Measurements from ENCODE around the gene MYO18A. TPM values are rescaled to one million over a fixed set of nuclear protein-coding genes. Genes with fewer than 3 reads are reported as not detected.
"Not testable (repeated sequence)": the region's sequence is repeated elsewhere in the genome, so short reads cannot be mapped to it uniquely, and the experiment has no call there.

MYO18A gene
- total RNA-seq (10 to 100 TPM; 63.6 to 69.3 TPM), polyA plus RNA-seq (10 to 100 TPM in 1 of 3 donors, 1 to 10 TPM in 2; 4.6 to 12.6 (median 5.9) TPM), total RNA-seq (32.5 to 170 (median 112) reads per million in 6 experiments)

GRCh38 chr17:29180034-29180787 is at the start of gene MYO18A:
Gene MYO18A (minus strand): TSS chr17:29180398. CDS start chr17:29166940, 13,458 bp downstream.
- POLR2A ChIA-PET = interaction anchor here (0.6 to 7.2 kb wide), 7 partner anchors 31 to 229 kb away, joined by 3 to 64 read pairs (median 7); partner anchors contain the start of genes NUFIP2 and PHF12
- Mint-ChIP-seq H3K27ac (peak within 1 kb of the TSS in 8 of 10 donors; percentile 29 to 81 (median 42)), H3K36me3 (no peaks in the 10 kb centered on the region), H3K9me3 (no peaks in the 10 kb centered on the region), H3K27me3 (no peaks in the 10 kb centered on the region), H3K4me3 (peak within 1 kb of the TSS; percentile 38 to 80 (median 60)), H3K4me1 (peaks cover 9 to 29% (median 27%) of the 10 kb centered on the region in 4 donors)
- peak; percentile 56 to 81 (median 75) for DNase-seq
- peak; percentile 87 to 88 for ATAC-seq

DNA sequence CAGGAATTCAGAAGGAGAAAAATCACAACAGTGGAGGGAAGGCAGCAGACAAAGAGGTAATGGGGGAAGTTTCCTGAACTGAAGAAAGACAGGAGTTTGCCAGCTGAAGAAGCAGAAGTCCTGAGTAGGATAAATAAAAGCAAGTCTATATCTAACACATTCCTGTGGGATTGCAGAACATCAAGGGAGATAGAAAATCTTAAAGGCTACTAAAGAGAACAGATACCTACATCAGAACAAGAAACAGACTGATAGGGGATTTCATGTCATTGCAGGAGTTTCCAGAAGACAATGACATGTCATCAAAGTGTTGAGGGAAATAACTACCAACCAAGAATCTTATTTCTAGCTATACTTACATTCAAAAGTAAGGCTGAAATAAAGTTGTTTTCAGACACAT is 45.2 kb upstream of the MYO18A start:
- Mint-ChIP-seq H3K27ac (peak overlapping the region in 1 of 10 donors; percentile 12), H3K27me3 (no peaks in the 10 kb centered on the region), H3K4me1 (peaks cover 0 to 2% (median 0%) of the 10 kb centered on the region in 4 donors), H3K9me3 (no peaks in the 10 kb centered on the region), H3K36me3 (no peaks in the 10 kb centered on the region), H3K4me3 (no peak overlapping the region)
- POLR2A ChIA-PET = interaction anchor here (0.6 to 0.7 kb wide), 3 partner anchors 18 to 819 kb away, joined by 3 to 5 read pairs (median 3); partner anchors contain the start of gene SLC46A1
- ATAC-seq (no peak), DNase-seq (no peak)

GRCh38 chr17:29221338-29221737 is 41.1 kb upstream of the MYO18A start:
- H3K27ac Mint-ChIP-seq, H3K9me3 Mint-ChIP-seq, H3K27me3 Mint-ChIP-seq, H3K36me3 Mint-ChIP-seq, H3K4me3 Mint-ChIP-seq, POLR2A ChIA-PET, ATAC-seq, H3K4me1 Mint-ChIP-seq, DNase-seq: not testable (repeated sequence)

DNA sequence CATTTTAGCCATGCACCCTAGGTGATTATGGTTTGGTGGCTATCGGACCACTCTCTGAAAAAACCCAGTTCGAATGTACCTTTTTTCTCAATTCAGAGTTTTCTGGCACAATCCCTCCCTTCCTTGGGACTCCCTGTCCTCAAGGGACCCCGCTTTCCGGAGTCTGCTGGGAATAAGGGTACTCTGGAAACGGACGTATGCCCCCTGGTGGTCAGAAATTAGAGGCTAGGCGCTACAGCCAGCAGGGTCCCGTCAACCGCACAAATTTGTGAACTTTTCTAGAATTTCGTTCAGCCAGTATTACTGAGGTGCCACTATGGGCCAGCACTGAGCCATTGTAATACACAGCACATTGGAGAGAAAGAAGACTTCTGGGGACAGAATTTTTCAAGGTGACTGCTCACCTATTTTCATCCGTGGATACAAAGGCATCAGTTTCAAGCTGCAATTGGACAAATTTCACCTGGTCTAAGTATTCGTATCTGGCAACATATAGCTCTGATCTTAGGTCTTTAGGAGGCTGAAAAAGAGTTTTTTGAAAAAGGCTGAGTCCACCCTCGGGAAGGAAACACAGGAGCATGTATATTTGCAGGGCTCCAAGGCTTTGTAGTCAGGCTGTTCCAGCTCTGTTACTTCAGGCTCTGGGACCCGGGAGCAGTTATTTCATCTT is 39.3 kb upstream of the MYO18A start:
- H3K4me1 Mint-ChIP-seq = peaks cover 6 to 8% (median 7%) of the 10 kb centered on the region in 4 donors
- H3K27me3 Mint-ChIP-seq = no peaks in the 10 kb centered on the region
- no peaks in the 10 kb centered on the region for H3K36me3 Mint-ChIP-seq
- H3K9me3 Mint-ChIP-seq = no peaks in the 10 kb centered on the region
- DNase-seq (peak; percentile 44 to 85 (median 66)), ATAC-seq (peak; percentile 99)
- POLR2A ChIA-PET = interaction anchor here (1.3 to 2.0 kb wide), 2 partner anchors 71 to 95 kb away, joined by 4 to 15 read pairs; no protein-coding TSS in a partner anchor
- H3K27ac Mint-ChIP-seq = no peak overlapping the region
- H3K4me3 Mint-ChIP-seq = peak overlapping the region in 1 of 10 donors; percentile 29

GRCh38 chr17:29216856-29217255 is 36.7 kb upstream of the MYO18A start:
- Mint-ChIP-seq H3K4me1 (peaks cover 6 to 8% (median 7%) of the 10 kb centered on the region in 4 donors), H3K27ac (no peak overlapping the region), H3K4me3 (no peak overlapping the region), H3K27me3 (no peaks in the 10 kb centered on the region), H3K9me3 (no peaks in the 10 kb centered on the region), H3K36me3 (no peaks in the 10 kb centered on the region)
- POLR2A ChIA-PET = interaction anchor here (1.4 kb wide), 1 partner anchor 25 kb away, joined by 3 read pairs; no protein-coding TSS in a partner anchor
- ATAC-seq (no peak), DNase-seq (no peak)

DNA sequence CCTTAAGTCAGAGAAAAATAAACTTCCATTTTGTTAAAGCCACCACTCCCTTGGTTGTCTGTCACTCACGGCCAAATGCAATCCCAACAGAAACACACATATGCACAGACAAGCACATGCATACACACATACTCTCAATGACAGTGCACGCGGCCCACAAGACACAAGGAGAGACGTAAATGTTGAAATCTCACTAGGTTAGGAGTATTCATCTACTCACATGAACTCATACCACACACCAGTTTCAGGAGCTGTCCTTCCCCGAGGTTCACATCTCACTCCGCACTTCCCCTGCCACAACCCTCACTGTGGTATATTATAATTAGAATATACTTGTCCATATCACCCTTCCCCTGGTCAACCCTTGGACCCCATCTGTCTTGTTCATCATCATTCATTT is 36.0 kb upstream of the MYO18A start:
- Mint-ChIP-seq H3K4me3 (no peak overlapping the region), H3K4me1 (peaks cover 6 to 8% (median 7%) of the 10 kb centered on the region in 4 donors), H3K36me3 (no peaks in the 10 kb centered on the region), H3K9me3 (no peaks in the 10 kb centered on the region), H3K27ac (no peak overlapping the region), H3K27me3 (no peaks in the 10 kb centered on the region)
- no peak for ATAC-seq
- POLR2A ChIA-PET = interaction anchor here (1.4 kb wide), 1 partner anchor 25 kb away, joined by 3 read pairs; no protein-coding TSS in a partner anchor
- no peak for DNase-seq

GRCh38 chr17:29215717-29216116 is 35.5 kb upstream of the MYO18A start:
- DNase-seq (no peak), ATAC-seq (no peak)
- no peaks in the 10 kb centered on the region for H3K36me3 Mint-ChIP-seq
- peaks cover 6 to 8% (median 7%) of the 10 kb centered on the region in 4 donors for H3K4me1 Mint-ChIP-seq
- no peak overlapping the region for H3K27ac Mint-ChIP-seq
- H3K9me3 Mint-ChIP-seq = no peaks in the 10 kb centered on the region
- H3K4me3 Mint-ChIP-seq = no peak overlapping the region
- no peaks in the 10 kb centered on the region for H3K27me3 Mint-ChIP-seq
- POLR2A ChIA-PET = interaction anchor here (1.4 kb wide), 1 partner anchor 24 kb away, joined by 3 read pairs; no protein-coding TSS in a partner anchor

DNA sequence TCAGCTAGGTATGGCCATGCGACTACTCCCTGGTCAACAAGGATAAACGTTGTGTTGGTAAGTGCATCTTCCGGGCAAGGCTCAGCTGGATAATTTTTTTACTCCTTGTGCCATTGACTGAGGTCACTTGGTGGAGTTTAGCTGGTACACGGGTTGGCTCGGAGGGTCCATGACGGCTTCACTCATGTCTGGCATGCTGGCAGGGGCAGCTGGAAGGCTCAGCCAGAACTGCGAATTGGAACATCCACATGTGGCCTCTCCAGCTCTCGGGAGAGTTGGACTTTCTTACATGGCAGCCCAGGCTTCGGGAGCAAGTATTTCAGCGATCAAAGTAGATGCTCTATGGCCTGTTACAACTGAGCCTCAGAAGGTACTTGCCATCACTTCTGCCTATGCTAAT is 35.0 kb upstream of the MYO18A start:
- POLR2A ChIA-PET = no interaction called here
- H3K36me3 Mint-ChIP-seq = no peaks in the 10 kb centered on the region

GRCh38 chr17:29214215-29215146 is 34.3 kb upstream of the MYO18A start:
- Mint-ChIP-seq H3K36me3 (no peaks in the 10 kb centered on the region), H3K4me1 (peaks cover 2 to 5% (median 3%) of the 10 kb centered on the region in 4 donors), H3K27ac (no peak overlapping the region), H3K4me3 (no peak overlapping the region), H3K9me3 (no peaks in the 10 kb centered on the region), H3K27me3 (no peaks in the 10 kb centered on the region)
- DNase-seq (no peak), ATAC-seq (no peak)
- POLR2A ChIA-PET = no interaction called here

More for the DNA sequence above, 35.0 kb upstream of the MYO18A start:
- no peak for DNase-seq
- Mint-ChIP-seq H3K4me3 (no peak overlapping the region), H3K27ac (no peak overlapping the region), H3K9me3 (no peaks in the 10 kb centered on the region), H3K27me3 (no peaks in the 10 kb centered on the region), H3K4me1 (peaks cover 6 to 8% (median 7%) of the 10 kb centered on the region in 4 donors)
- ATAC-seq = no peak

DNA sequence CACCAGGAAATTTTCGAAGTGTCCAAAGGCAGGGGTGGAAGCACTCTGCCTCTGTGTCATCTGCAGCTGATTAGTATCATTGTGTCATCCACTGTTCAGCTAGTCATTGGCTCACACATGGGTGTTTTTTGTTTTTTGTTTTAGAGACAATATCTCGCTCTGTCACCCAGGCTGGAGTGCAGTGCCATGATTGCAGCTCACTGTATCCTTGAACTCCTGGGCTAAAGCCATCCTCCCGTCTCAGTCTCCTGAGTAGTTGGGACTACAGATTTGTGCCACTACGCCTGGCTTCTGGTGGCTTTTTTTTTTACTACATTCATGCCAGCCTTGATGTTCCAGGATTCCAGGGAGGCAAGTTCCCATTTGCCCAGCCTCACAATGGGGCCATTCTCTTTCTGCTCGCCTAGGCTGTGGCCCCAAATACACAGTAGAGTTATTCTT is 32.5 kb upstream of the MYO18A start:
- Mint-ChIP-seq H3K36me3 (no peaks in the 10 kb centered on the region), H3K4me1 (peaks cover 0 to 2% (median 0%) of the 10 kb centered on the region in 4 donors), H3K27me3 (no peaks in the 10 kb centered on the region), H3K9me3 (no peaks in the 10 kb centered on the region), H3K4me3 (no peak overlapping the region), H3K27ac (no peak overlapping the region)
- ATAC-seq (no peak), DNase-seq (no peak)
- POLR2A ChIA-PET = no interaction called here

DNA sequence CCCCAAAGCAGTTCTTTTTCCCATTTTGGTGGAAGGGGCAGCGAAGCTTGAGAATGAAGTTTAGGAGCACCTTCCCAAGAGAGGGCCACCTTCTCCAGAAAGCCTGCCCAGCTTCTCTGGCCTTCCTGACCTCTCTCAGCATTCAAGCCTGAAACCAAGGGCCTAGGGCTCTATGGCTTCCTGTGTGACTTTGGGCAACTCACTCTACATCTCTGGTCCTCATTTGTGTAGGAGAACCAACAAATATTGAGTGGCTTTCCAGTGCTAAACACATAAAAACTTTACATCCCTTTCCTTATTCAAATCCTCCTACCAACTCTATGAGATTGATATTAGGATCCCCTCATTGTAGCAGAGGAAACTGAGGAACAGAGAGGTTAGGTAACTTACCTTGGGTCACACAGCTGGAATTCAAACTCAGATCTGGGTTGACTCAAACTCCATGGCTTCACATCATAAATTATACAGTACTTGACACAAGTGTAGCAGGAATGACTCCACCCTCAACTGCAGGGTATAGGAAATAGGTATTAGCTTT is 32.0 kb upstream of the MYO18A start:
- no peak overlapping the region for H3K4me3 Mint-ChIP-seq
- peaks cover 0 to 2% (median 0%) of the 10 kb centered on the region in 4 donors for H3K4me1 Mint-ChIP-seq
- no peaks in the 10 kb centered on the region for H3K36me3 Mint-ChIP-seq
- ATAC-seq = no peak
- no peak overlapping the region for H3K27ac Mint-ChIP-seq
- no peaks in the 10 kb centered on the region for H3K9me3 Mint-ChIP-seq
- H3K27me3 Mint-ChIP-seq = no peaks in the 10 kb centered on the region
- no peak for DNase-seq
- POLR2A ChIA-PET = no interaction called here

- Mint-ChIP-seq H3K36me3 (no peaks in the 10 kb centered on the region), H3K4me3 (no peak overlapping the region), H3K4me1 (no peaks in the 10 kb centered on the region), H3K27me3 (no peaks in the 10 kb centered on the region), H3K9me3 (no peaks in the 10 kb centered on the region), H3K27ac (no peak overlapping the region)
- DNase-seq (no peak), ATAC-seq (no peak)
- POLR2A ChIA-PET = no interaction called here
Observed at GRCh38 chr17:29210879-29211278, 30.7 kb upstream of the MYO18A start.

Measured in naive thymus-derived CD8-positive, alpha-beta T cell (primary cell).